Measurements from ENCODE around the gene KIRREL1.
A peak's percentile ranks its signal among the peaks of the same experiment; 100 is the strongest.

KIRREL1 gene

DNA sequence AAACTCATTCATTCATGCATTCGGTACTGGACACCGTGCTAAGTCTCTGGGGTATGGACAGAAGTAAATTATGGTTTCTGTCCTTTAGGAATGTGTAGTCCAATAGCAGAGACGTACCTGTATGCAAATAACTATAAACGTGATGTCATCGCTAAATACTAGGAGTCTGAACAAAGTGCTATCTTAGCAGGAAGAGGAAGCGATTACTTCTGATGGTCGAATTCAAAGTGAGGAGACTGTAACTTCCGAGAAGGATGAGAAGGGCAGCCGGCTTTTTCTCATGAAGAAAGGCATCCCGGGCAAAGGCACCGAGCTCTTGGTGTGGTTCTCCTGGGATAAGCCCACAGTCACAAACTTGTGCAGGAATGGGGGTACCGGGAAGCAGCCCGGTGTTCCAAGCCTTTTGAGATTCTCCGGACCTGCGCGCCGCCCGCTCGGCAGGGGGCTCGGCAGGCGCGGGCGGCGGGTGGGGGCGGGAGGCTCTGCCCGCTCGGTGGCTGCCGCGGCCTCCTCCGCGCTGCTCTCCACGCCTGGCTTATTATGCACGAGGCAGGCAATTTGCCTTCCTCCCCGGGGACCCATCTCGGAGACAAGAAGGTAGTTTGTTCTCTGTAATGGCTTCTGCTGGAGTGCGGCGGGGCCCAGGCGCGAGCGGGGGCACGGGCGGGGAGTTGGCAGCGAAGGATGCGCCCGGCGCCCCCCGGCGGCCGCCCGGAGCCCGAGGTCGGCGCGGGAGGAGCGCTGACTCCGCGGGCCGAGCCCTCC, 119.7 kb downstream of the KIRREL1 start:
- Histone ChIP-seq H3K27ac (no peak overlapping the region), H2AFZ (peak overlapping the region; percentile 66), H3K36me3 (ENCODE audit: control insufficient read depth, insufficient read depth, low read length) (no peaks in the 10 kb centered on the region), H3K4me2 (ENCODE audit: low read length) (peak overlapping the region; percentile 77), H3K79me2 (no peaks in the 10 kb centered on the region), H3K27me3 (ENCODE audit: control insufficient read depth, insufficient read depth, low read length) (no peaks in the 10 kb centered on the region), H3K9ac (no peak overlapping the region), H3K4me3 (ENCODE audit: low read depth, low read length) (peak overlapping the region; percentile 42), H3K4me1 (no peaks in the 10 kb centered on the region), H3K9me3 (ENCODE audit: control insufficient read depth, low read length) (no peaks in the 10 kb centered on the region)
- TF ChIP-seq, protein P1, sequence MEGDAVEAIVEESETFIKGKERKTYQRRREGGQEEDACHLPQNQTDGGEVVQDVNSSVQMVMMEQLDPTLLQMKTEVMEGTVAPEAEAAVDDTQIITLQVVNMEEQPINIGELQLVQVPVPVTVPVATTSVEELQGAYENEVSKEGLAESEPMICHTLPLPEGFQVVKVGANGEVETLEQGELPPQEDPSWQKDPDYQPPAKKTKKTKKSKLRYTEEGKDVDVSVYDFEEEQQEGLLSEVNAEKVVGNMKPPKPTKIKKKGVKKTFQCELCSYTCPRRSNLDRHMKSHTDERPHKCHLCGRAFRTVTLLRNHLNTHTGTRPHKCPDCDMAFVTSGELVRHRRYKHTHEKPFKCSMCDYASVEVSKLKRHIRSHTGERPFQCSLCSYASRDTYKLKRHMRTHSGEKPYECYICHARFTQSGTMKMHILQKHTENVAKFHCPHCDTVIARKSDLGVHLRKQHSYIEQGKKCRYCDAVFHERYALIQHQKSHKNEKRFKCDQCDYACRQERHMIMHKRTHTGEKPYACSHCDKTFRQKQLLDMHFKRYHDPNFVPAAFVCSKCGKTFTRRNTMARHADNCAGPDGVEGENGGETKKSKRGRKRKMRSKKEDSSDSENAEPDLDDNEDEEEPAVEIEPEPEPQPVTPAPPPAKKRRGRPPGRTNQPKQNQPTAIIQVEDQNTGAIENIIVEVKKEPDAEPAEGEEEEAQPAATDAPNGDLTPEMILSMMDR (IDR thresholded peaks at IDR 0.05): no peak

DNA sequence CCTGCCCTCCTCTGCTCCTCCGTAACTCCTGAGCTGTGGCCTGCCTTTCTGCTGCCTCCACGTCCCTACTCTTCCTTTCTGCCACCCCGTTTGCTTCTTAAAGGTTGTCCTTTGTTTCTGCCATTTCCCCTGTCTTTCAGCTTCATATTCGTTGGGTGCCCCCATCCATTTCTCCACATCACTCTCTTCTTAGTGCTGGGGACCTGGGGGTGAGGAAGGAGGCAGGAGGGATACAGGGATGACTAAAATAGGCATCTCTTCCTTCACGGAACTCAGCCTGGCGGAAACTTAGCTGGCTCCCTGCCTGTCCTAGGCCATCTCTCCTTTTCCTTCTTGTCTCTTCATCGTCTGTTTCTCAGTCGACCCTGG, 120.3 kb downstream of the KIRREL1 start:
- TF ChIP-seq, protein P1 (IDR thresholded peaks at IDR 0.05): no peak
- Histone ChIP-seq H2AFZ (peak overlapping the region; percentile 66), H3K79me2 (no peaks in the 10 kb centered on the region), H3K9ac (no peak overlapping the region), H3K36me3 (ENCODE audit: control insufficient read depth, insufficient read depth, low read length) (no peaks in the 10 kb centered on the region), H3K27ac (no peak overlapping the region), H3K9me3 (ENCODE audit: control insufficient read depth, low read length) (no peaks in the 10 kb centered on the region), H3K4me2 (ENCODE audit: low read length) (peak overlapping the region; percentile 77), H3K27me3 (ENCODE audit: control insufficient read depth, insufficient read depth, low read length) (no peaks in the 10 kb centered on the region), H3K4me3 (ENCODE audit: low read depth, low read length) (peak overlapping the region; percentile 42), H3K4me1 (no peaks in the 10 kb centered on the region)

GRCh38 chr1:158115126-158115525, 121.7 kb downstream of the KIRREL1 start:
- Histone ChIP-seq H3K4me1 (no peaks in the 10 kb centered on the region), H2AFZ (no peak overlapping the region), H3K79me2 (no peaks in the 10 kb centered on the region), H3K36me3 (ENCODE audit: control insufficient read depth, insufficient read depth, low read length) (no peaks in the 10 kb centered on the region), H3K27me3 (ENCODE audit: control insufficient read depth, insufficient read depth, low read length) (no peaks in the 10 kb centered on the region), H3K27ac (no peak overlapping the region), H3K9ac (no peak overlapping the region), H3K9me3 (ENCODE audit: control insufficient read depth, low read length) (no peaks in the 10 kb centered on the region), H3K4me2 (ENCODE audit: low read length) (no peak overlapping the region), H3K4me3 (ENCODE audit: low read depth, low read length) (no peak overlapping the region)
- TF ChIP-seq, protein P1 (IDR thresholded peaks at IDR 0.05): no peak

DNA sequence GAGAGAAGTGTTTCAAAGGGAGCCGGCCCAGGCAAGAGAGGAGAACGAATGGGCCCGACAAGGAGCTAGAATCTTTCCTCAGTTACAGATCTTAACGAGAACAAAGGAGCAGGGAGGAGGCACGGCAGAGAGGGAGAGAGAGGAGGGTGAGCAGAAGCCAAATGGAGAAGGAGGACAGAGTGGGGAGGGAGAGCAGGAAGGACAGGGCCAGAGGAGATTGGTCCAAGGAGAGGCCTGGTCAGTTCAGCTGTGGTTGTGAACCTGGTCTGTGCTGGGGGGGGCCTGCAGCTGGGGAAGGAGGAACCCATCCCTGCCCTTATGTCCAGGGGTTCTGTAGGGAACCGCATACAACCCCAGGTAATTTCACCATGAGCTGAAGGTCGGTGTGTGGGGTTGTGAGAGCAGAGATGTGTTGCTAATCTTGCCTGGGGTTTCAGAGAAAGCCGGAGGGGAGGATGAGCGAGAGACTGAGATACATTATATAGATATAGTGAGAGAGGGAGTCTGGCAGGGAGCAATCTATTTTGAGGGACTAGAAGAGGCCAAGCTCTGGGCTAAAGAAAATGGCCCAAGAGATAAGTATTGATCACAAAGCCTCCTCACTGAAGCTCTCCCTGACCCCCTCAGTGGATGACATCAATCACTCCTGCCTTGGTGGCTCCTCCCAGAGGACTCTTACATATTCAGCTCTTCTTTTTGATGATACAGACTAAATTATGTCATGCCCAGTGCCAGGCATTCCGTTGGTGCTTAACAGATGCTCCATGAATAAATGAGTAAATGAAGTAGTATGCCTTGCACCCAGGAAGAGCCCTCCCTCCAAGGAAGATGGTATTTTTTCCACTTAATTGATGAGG, 123.1 kb downstream of the KIRREL1 start:
- H3K79me2 ChIP-seq: no peaks in the 10 kb centered on the region
- no peaks in the 10 kb centered on the region for H3K4me1 ChIP-seq
- H3K27me3 ChIP-seq (ENCODE audit: control insufficient read depth, insufficient read depth, low read length): no peaks in the 10 kb centered on the region
- H3K9ac ChIP-seq: no peak overlapping the region
- no peaks in the 10 kb centered on the region for H3K9me3 ChIP-seq (ENCODE audit: control insufficient read depth, low read length)
- no peaks in the 10 kb centered on the region for H3K36me3 ChIP-seq (ENCODE audit: control insufficient read depth, insufficient read depth, low read length)
- H2AFZ ChIP-seq: no peak overlapping the region
- TF ChIP-seq, protein P1 (IDR thresholded peaks at IDR 0.05): no peak
- no peak overlapping the region for H3K27ac ChIP-seq
- H3K4me2 ChIP-seq (ENCODE audit: low read length): no peak overlapping the region
- no peak overlapping the region for H3K4me3 ChIP-seq (ENCODE audit: low read depth, low read length)

Data from parathyroid adenoma (tissue), 2 donors.